Natural killer cell (primary cell): ENCODE results near the gene GGN. TPM values are rescaled to one million over a fixed set of nuclear protein-coding genes. Genes with fewer than 3 reads are reported as not detected.

ENCODE experiments used
- ATAC-seq, 3 donors: fragments of 150-1000 bp in 2 of 3; fragments of 200-7000 bp in 1 of 3; cut with Tn5 transposase; 1 replicate in 1 of 3; 2 replicates in 2 of 3; pipeline ENCODE4 v1.10.0; 2021; ENCODE audit warnings: mild to moderate bottlenecking in 2 of 3, moderate library complexity in 2 of 3
- DNase-seq, 2 donors: peaks; one replicate each; pipeline versions ENCODE4 v3.0.0 to v3.0.0-alpha.2; 2013 to 2021; ENCODE audit warnings: mixed read lengths in 1 of 2
- H3K27ac ChIP-seq: one replicate; pipeline ENCODE4 v1.5.1; 2013; ENCODE audit warnings: mild to moderate bottlenecking, low read length
- H3K27me3 ChIP-seq: one replicate; pipeline ENCODE4 v1.6.1; 2013; ENCODE audit warnings: low read length; ENCODE audit not compliant: control insufficient read depth, insufficient read depth
- H3K36me3 ChIP-seq: one replicate; pipeline ENCODE4 v1.6.1; 2013; ENCODE audit warnings: low read length; ENCODE audit not compliant: control insufficient read depth, insufficient read depth
- H3K4me1 ChIP-seq: one replicate; pipeline ENCODE4 v1.6.1; 2013; ENCODE audit warnings: low read length; ENCODE audit not compliant: control insufficient read depth, insufficient read depth
- H3K4me3 ChIP-seq: one replicate; pipeline ENCODE4 v1.5.1; 2013; ENCODE audit warnings: low read length
- H3K9me3 ChIP-seq: one replicate; pipeline ENCODE4 v1.6.1; 2013; ENCODE audit warnings: low read length; ENCODE audit not compliant: control insufficient read depth, insufficient read depth
- H3K27ac Mint-ChIP-seq, 2 donors: one replicate each; pipeline ENCODE4 v1.8.0; 2022; ENCODE audit warnings: mild to moderate bottlenecking in 2 of 2, mixed read lengths in 2 of 2, moderate library complexity in 1 of 2
- H3K27me3 Mint-ChIP-seq, 2 donors: one replicate each; pipeline ENCODE4 v1.8.0; 2022; ENCODE audit warnings: low read depth in 2 of 2, mixed read lengths in 2 of 2
- H3K36me3 Mint-ChIP-seq: one replicate; pipeline ENCODE4 v1.8.0; 2022; ENCODE audit warnings: mixed read lengths
- H3K4me1 Mint-ChIP-seq, 2 donors: one replicate each; pipeline ENCODE4 v1.8.0; 2022; ENCODE audit warnings: mixed read lengths in 2 of 2
- H3K4me3 Mint-ChIP-seq: one replicate; pipeline ENCODE4 v1.8.0; 2022; ENCODE audit warnings: mild to moderate bottlenecking, moderate library complexity, mixed read lengths
- H3K9me3 Mint-ChIP-seq, 2 donors: one replicate each; pipeline ENCODE4 v1.8.0; 2022; ENCODE audit warnings: mixed read lengths in 2 of 2
- CTCF ChIP-seq: fragments of 200-600 bp; IDR thresholded peaks from one replicate; pipeline ENCODE4 v1.8.0; 2022; ENCODE audit warnings: antibody characterized with exemption
- WGBS: methylation state at CpG from one replicate; pipeline ENCODE4 v1.1.7; 2013; ENCODE audit warnings: missing lambda C conversion rate; ENCODE audit not compliant: insufficient coverage; 5-methylcytosine and 5-hydroxymethylcytosine counted together
- intact Hi-C: fragments of 100-400 bp; cut with micrococcal nuclease; formaldehyde crosslinking; loops from one replicate; pipeline ENCODE4 v1.14.2; 2022
- total RNA-seq, 4 donors: library from RNA; stranded (reverse); fragments of 120-200 nt in 1 of 4; gene quantifications; one replicate each; pipeline versions ENCODE4 v1.2.3 to v1.2.4, GENCODE V29; 2013 to 2022

GGN gene
- total RNA-seq, 3 donors from 2014 or later (not counting 1 experiment from before 2014, with no cell fraction given) = not detected

GRCh38 chr19:38420935-38421334 lies 33.1 kb upstream of the GGN start:
- no peak overlapping the region for H3K27ac Mint-ChIP-seq
- H3K27me3 ChIP-seq = no peaks in the 10 kb centered on the region
- ATAC-seq (no peak), DNase-seq (no peak)
- H3K27ac ChIP-seq = no peak overlapping the region
- intact Hi-C loops = no loop called here
- peaks cover 22% of the 10 kb centered on the region for H3K4me1 ChIP-seq
- no peaks in the 10 kb centered on the region for H3K9me3 Mint-ChIP-seq
- H3K4me1 Mint-ChIP-seq = peaks cover 12 to 25% of the 10 kb centered on the region in 2 donors
- H3K9me3 ChIP-seq = no peaks in the 10 kb centered on the region
- no peak overlapping the region for H3K4me3 ChIP-seq
- TF ChIP-seq CTCF = no peak
- H3K27me3 Mint-ChIP-seq = peaks cover 0 to 9% of the 10 kb centered on the region in 2 donors
- no peak overlapping the region for H3K4me3 Mint-ChIP-seq
- no peaks in the 10 kb centered on the region for H3K36me3 Mint-ChIP-seq
- WGBS = 95% methylated on average over 9 of the region's 9 CpGs
- no peaks in the 10 kb centered on the region for H3K36me3 ChIP-seq

GRCh38 chr19:38417544-38418506 lies 30.0 kb upstream of the GGN start:
- Histone ChIP-seq H3K4me1 (peaks cover 16% of the 10 kb centered on the region), H3K4me3 (peak overlapping the region; percentile 33), H3K27me3 (no peaks in the 10 kb centered on the region), H3K27ac (peak overlapping the region; percentile 8), H3K9me3 (no peaks in the 10 kb centered on the region), H3K36me3 (no peaks in the 10 kb centered on the region)
- peak; percentile 72 to 88 (median 73) for ATAC-seq
- H3K27ac Mint-ChIP-seq = peak overlapping the region; percentile 22 to 87
- intact Hi-C loops = no loop called here
- H3K27me3 Mint-ChIP-seq = peaks cover 0 to 9% of the 10 kb centered on the region in 2 donors
- WGBS = 21% methylated on average over 48 of the region's 49 CpGs
- H3K4me3 Mint-ChIP-seq = peak overlapping the region; percentile 85
- peak in 1 of 2 donors; percentile 67 for DNase-seq
- H3K36me3 Mint-ChIP-seq = no peaks in the 10 kb centered on the region
- TF ChIP-seq CTCF = no peak
- H3K9me3 Mint-ChIP-seq = no peaks in the 10 kb centered on the region
- H3K4me1 Mint-ChIP-seq = peaks cover 12 to 17% of the 10 kb centered on the region in 2 donors

DNA sequence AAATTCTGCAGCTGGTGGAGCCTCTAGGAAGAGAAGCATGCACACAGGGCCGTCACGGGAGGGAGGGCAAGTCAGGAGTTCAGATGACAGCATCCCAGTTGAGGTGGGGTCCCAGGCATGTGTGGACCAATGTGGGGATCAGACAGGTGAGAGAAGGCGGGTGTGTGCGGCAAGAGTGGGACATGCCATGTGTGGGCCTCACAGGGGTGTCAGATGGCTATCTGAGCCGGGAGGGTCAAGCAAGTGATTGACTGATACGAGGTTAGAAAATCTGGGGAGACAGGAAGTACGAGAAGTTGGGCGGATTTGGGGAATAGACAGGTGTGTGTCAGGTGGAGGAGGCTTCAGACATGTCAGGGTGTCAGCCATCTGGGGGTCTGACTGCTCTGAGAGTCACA lies 29.3 kb upstream of the GGN start:
- peak overlapping the region; percentile 85 for H3K4me3 Mint-ChIP-seq
- H3K4me3 ChIP-seq = no peak overlapping the region

More for the DNA sequence above, 29.3 kb upstream of the GGN start:
- DNase-seq (no peak), ATAC-seq (no peak)
- Mint-ChIP-seq H3K27me3 (peaks cover 0 to 9% of the 10 kb centered on the region in 2 donors), H3K36me3 (no peaks in the 10 kb centered on the region), H3K27ac (peak overlapping the region; percentile 22 to 87), H3K9me3 (no peaks in the 10 kb centered on the region), H3K4me1 (peaks cover 12 to 17% of the 10 kb centered on the region in 2 donors)
- no peaks in the 10 kb centered on the region for H3K27me3 ChIP-seq
- no peak for TF ChIP-seq CTCF
- no peaks in the 10 kb centered on the region for H3K9me3 ChIP-seq
- H3K36me3 ChIP-seq = no peaks in the 10 kb centered on the region
- intact Hi-C loops = no loop called here
- peak overlapping the region; percentile 8 for H3K27ac ChIP-seq
- H3K4me1 ChIP-seq = peaks cover 16% of the 10 kb centered on the region
- 85% methylated on average over 8 of the region's 8 CpGs for WGBS
